Stomach (tissue), 9 donors: ENCODE measurements around the gene TM4SF18. TPM values are rescaled to one million over a fixed set of nuclear protein-coding genes. Genes with fewer than 3 reads are reported as not detected.

Source experiments
- DNase-seq, 2 donors: peaks; one replicate each; pipeline versions ENCODE4 v3.0.0 to v3.0.0-alpha.2; 2013 to 2019
- H3K27ac ChIP-seq, 5 donors: fragments of 200-600 bp in 4 of 5; sonication (generic) in 4 of 5; one replicate each; pipeline ENCODE4 v1.5.1; 2013 to 2019; ENCODE audit warnings: mild to moderate bottlenecking in 1 of 5, moderate library complexity in 1 of 5
- H3K27me3 ChIP-seq, 3 donors: fragments of 200-600 bp; sonication (generic); one replicate each; pipeline ENCODE4 v1.5.1; 2017 to 2019; ENCODE audit warnings: mixed run types in 1 of 3
- H3K36me3 ChIP-seq, 4 donors: fragments of 200-600 bp; sonication (generic); 1 replicate in 3 of 4; 2 replicates in 1 of 4; pipeline ENCODE4 v1.5.1; 2016 to 2019
- H3K4me1 ChIP-seq, 4 donors: fragments of 200-600 bp; sonication (generic); one replicate each; pipeline ENCODE4 v1.5.1; 2016 to 2019
- H3K4me3 ChIP-seq, 4 donors: fragments of 200-600 bp; sonication (generic) in 3 of 4; one replicate each; pipeline ENCODE4 v1.5.1; 2016 to 2019; ENCODE audit warnings: mild to moderate bottlenecking in 1 of 4
- H3K9me3 ChIP-seq, 4 donors: fragments of 200-600 bp; sonication (generic); one replicate each; pipeline ENCODE4 v1.5.1; 2016 to 2019
- EP300 ChIP-seq: sonication (generic); formaldehyde crosslinking; IDR thresholded peaks from one replicate; pipeline ENCODE4 v1.6.1; 2017; ENCODE audit warnings: antibody characterized with exemption
- POLR2A ChIP-seq, 4 donors: fragments of 450-650 bp; IDR thresholded peaks; one replicate each; pipeline ENCODE4 v1.6.1; 2016; ENCODE audit warnings: antibody characterized with exemption in 4 of 4, control low read depth in 2 of 4, mild to moderate bottlenecking in 1 of 4, moderate library complexity in 1 of 4
- POLR2AphosphoS5 ChIP-seq, 3 donors: sonication (generic); formaldehyde crosslinking; IDR thresholded peaks; one replicate each; pipeline ENCODE4 v1.6.1; 2016; ENCODE audit warnings: antibody characterized with exemption in 3 of 3
- WGBS, 5 donors: extraction: QIAGEN DNeasy Blood & Tissue Kit in 3 of 5; methylation state at CpG; one replicate each; pipeline versions ENCODE4 v1.1.5 to v1.1.7; 2013 to 2018; 5-methylcytosine and 5-hydroxymethylcytosine counted together
- intact Hi-C: fragments of 100-400 bp; cut with DNase I; formaldehyde crosslinking; loops from one replicate; pipeline ENCODE4 v1.15.1; 2023; ENCODE audit warnings: low total_unique reads
- polyA plus RNA-seq, 3 donors: library from polyadenylated mRNA; stranded (reverse); fragments of 200-250 nt; gene quantifications; one replicate each; pipeline ENCODE4 v1.2.3, GENCODE V29; 2013
- total RNA-seq, 5 donors: library from RNA; depleted of rRNA; stranded (reverse); fragments of >200 nt; gene quantifications; one replicate each; pipeline versions ENCODE4 v1.1.0 to v1.2.3, GENCODE V29; 2014 to 2016
- TF ChIP-seq, protein P1 (sequence below), 7 experiments: fragments of 450-650 bp in 4 of 7; fragments of 200-600 bp in 3 of 7; sonication (generic) in 3 of 7; IDR thresholded peaks; one replicate each; pipeline ENCODE4 v1.5.1; 2016 to 2019; ENCODE audit warnings: antibody characterized with exemption in 7 of 7, control low read depth in 2 of 7, mild to moderate bottlenecking in 1 of 7
- donor health status: healthy with polysubstance abuse.
- donor health status: Bipolar disorder and iron deficiency.
- donor health status: healthy.

TM4SF18 gene
- total and polyA plus RNA-seq, 8 donors = 0.45 to 26.1 (median 1.8) TPM; not detected in 1

DNA sequence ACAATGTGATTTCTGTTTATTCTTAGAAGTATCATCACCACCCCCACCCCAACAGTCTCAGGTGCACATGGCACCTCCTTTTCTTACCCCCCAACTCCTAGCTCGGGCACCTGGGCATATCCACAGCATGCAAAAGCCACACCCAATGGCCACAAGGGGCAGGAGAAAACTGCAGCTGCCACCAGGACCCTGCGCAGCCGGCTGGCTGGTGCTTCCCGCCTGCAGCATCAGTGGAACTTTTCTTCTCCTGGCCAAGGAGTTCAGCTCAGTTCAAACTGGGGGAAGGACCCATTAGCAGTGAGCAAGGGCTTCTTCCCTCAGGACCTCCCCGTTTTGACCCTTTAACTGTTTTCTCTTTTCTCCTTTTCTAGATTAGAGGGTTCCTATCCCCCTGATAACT lies 44.8 kb downstream of the TM4SF18 start:
- no peak for DNase-seq
- H3K9me3 ChIP-seq = no peaks in the 10 kb centered on the region
- WGBS, 5 donors = 77 to 88% (median 81%) methylated on average over 5 of the region's 5 CpGs
- no peak overlapping the region for H3K27ac ChIP-seq
- H3K27me3 ChIP-seq = no peaks in the 10 kb centered on the region
- intact Hi-C loops = no loop called here
- no peaks in the 10 kb centered on the region for H3K36me3 ChIP-seq
- H3K4me1 ChIP-seq = peaks cover 0 to 3% (median 0%) of the 10 kb centered on the region in 4 donors
- no peak for TF ChIP-seq EP300
- TF ChIP-seq POLR2AphosphoS5 (IDR thresholded peaks at IDR 0.05) = no peak
- TF ChIP-seq, protein P1, sequence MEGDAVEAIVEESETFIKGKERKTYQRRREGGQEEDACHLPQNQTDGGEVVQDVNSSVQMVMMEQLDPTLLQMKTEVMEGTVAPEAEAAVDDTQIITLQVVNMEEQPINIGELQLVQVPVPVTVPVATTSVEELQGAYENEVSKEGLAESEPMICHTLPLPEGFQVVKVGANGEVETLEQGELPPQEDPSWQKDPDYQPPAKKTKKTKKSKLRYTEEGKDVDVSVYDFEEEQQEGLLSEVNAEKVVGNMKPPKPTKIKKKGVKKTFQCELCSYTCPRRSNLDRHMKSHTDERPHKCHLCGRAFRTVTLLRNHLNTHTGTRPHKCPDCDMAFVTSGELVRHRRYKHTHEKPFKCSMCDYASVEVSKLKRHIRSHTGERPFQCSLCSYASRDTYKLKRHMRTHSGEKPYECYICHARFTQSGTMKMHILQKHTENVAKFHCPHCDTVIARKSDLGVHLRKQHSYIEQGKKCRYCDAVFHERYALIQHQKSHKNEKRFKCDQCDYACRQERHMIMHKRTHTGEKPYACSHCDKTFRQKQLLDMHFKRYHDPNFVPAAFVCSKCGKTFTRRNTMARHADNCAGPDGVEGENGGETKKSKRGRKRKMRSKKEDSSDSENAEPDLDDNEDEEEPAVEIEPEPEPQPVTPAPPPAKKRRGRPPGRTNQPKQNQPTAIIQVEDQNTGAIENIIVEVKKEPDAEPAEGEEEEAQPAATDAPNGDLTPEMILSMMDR (IDR thresholded peaks at IDR 0.05) = no peak
- TF ChIP-seq POLR2A (IDR thresholded peaks at IDR 0.05) = no peak
- no peak overlapping the region for H3K4me3 ChIP-seq

DNA sequence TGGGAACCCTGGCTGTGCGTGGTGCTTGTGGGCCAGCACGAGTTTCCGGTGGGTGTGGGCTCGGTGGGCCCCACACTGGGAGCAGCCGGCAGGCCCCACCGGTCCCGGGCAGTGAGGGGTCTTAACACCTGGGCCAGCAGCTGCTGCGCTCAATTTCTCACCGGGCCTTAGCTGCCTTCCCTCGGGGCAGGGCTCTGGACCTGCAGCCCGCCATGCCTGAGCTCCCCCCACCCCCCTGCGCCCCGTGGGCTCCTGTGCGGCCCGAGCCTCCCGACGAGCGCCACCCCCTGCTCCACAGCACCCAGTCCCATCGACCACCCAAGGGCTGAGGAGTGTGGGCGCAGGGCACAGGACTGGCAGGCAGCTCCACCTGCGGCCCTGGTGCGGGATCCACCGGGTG lies 49.4 kb downstream of the TM4SF18 start:
- WGBS, 5 donors = 91 to 100% (median 96%) methylated on average over 6 to 23 of the region's 23 CpGs
- intact Hi-C loops = no loop called here
- H3K4me3 ChIP-seq = no peak overlapping the region
- H3K27ac ChIP-seq = peak overlapping the region in 2 of 5 donors; percentile 54 to 63
- H3K36me3 ChIP-seq = no peaks in the 10 kb centered on the region
- TF ChIP-seq, protein P1 (IDR thresholded peaks at IDR 0.05) = no peak
- no peak for TF ChIP-seq POLR2A (IDR thresholded peaks at IDR 0.05)
- TF ChIP-seq POLR2AphosphoS5 (IDR thresholded peaks at IDR 0.05) = no peak
- no peak for TF ChIP-seq EP300
- no peaks in the 10 kb centered on the region for H3K9me3 ChIP-seq
- peaks cover 11 to 44% (median 20%) of the 10 kb centered on the region in 4 donors for H3K4me1 ChIP-seq
- no peak for DNase-seq
- H3K27me3 ChIP-seq = no peaks in the 10 kb centered on the region

GRCh38 chr3:149283401-149283800 lies 50.0 kb downstream of the TM4SF18 start:
- Histone ChIP-seq H3K36me3 (no peaks in the 10 kb centered on the region), H3K27ac (peak overlapping the region in 3 of 5 donors; percentile 14 to 63 (median 54)), H3K9me3 (no peaks in the 10 kb centered on the region), H3K4me1 (peaks cover 11 to 48% (median 24%) of the 10 kb centered on the region in 4 donors), H3K4me3 (no peak overlapping the region), H3K27me3 (no peaks in the 10 kb centered on the region)
- no peak for DNase-seq
- intact Hi-C loops = no loop called here
- WGBS, 5 donors = 37 to 52% (median 40%) methylated on average over 5 of the region's 5 CpGs
- TF ChIP-seq, protein P1 (IDR thresholded peaks at IDR 0.05) = no peak
- no peak for TF ChIP-seq POLR2AphosphoS5 (IDR thresholded peaks at IDR 0.05)

- DNase-seq = no peak
- H3K4me3 ChIP-seq = no peak overlapping the region
- intact Hi-C loops = no loop called here
- peaks cover 11 to 53% (median 30%) of the 10 kb centered on the region in 4 donors for H3K4me1 ChIP-seq
- H3K9me3 ChIP-seq = no peaks in the 10 kb centered on the region
- H3K36me3 ChIP-seq = no peaks in the 10 kb centered on the region
- TF ChIP-seq POLR2A (IDR thresholded peaks at IDR 0.05) = no peak
- TF ChIP-seq, protein P1 (IDR thresholded peaks at IDR 0.05) = no peak
- TF ChIP-seq EP300 = no peak
- no peak for TF ChIP-seq POLR2AphosphoS5 (IDR thresholded peaks at IDR 0.05)
- H3K27ac ChIP-seq = peak overlapping the region in 2 of 5 donors; percentile 43 to 63
- no peaks in the 10 kb centered on the region for H3K27me3 ChIP-seq
These were observed 50.6 kb downstream of the TM4SF18 start for GRCh38 chr3:149282836-149283235.
